PC-9 (cell line): ENCODE data around the gene MESP2. TPM values are rescaled to one million over a fixed set of nuclear protein-coding genes. Genes with fewer than 3 reads are reported as not detected.

Source experiments
- BruUV-seq: library from RNA; stranded (reverse); fragments of 400-500 nt; replicated peaks from 2 replicates; lab custom pipeline; 2021; lab: Mats Ljungman, UMichigan
- CTCF ChIA-PET: fragments of 300-600 bp; sonication (Branson Sonifier 250); formaldehyde crosslinking; loops from one replicate; lab custom pipeline; 2022; ENCODE audit warnings: antibody characterized with exemption; lab: Charles Lee
- POLR2A ChIA-PET: fragments of 300-600 bp; sonication (Branson Sonifier 250); formaldehyde crosslinking; loops from one replicate; lab custom pipeline; 2022; ENCODE audit warnings: antibody characterized with exemption; ENCODE audit not compliant: unreplicated experiment; lab: Charles Lee
- DNase-seq, 2 experiments: peaks; one replicate each; pipeline versions ENCODE4 v3.0.0 to v3.0.0-alpha.2; 2015 to 2022; ENCODE audit warnings: mixed read lengths in 1 of 2
- H2AFZ ChIP-seq: fragments of 200-600 bp; sonication (generic); 2 replicates; pipeline ENCODE4 v1.8.1; 2017; ENCODE audit warnings: antibody characterized with exemption
- H3F3A ChIP-seq: fragments of 200-600 bp; sonication (generic); 2 replicates; pipeline ENCODE4 v1.8.1; 2017; ENCODE audit warnings: antibody characterized with exemption, mild to moderate bottlenecking, low read depth; ENCODE audit not compliant: insufficient read depth
- H3K27ac ChIP-seq: fragments of 200-600 bp; sonication (generic); 2 replicates; pipeline ENCODE4 v1.6.1; 2016; ENCODE audit warnings: mixed run types
- H3K27me3 ChIP-seq: fragments of 200-600 bp; sonication (generic); 2 replicates; pipeline ENCODE4 v1.6.1; 2016; ENCODE audit warnings: low read depth, mixed run types; ENCODE audit not compliant: insufficient read depth
- H3K36me3 ChIP-seq: fragments of 200-600 bp; sonication (generic); 2 replicates; pipeline ENCODE4 v1.6.1; 2016; ENCODE audit warnings: low read depth, mixed run types
- H3K4me1 ChIP-seq: fragments of 200-600 bp; sonication (generic); replicated peaks from 2 replicates; pipeline ENCODE4 v1.6.1; 2016; ENCODE audit warnings: mixed run types; ENCODE audit not compliant: insufficient read depth
- H3K4me2 ChIP-seq: fragments of 200-600 bp; sonication (generic); 2 replicates; pipeline ENCODE4 v1.6.1; 2017; ENCODE audit warnings: mixed run types
- H3K4me3 ChIP-seq: fragments of 200-600 bp; sonication (generic); 2 replicates; pipeline ENCODE4 v1.6.1; 2016; ENCODE audit warnings: mixed run types
- H3K79me2 ChIP-seq: fragments of 200-600 bp; sonication (generic); 2 replicates; pipeline ENCODE4 v1.6.1; 2017; ENCODE audit warnings: low read depth, mixed run types
- H3K9me2 ChIP-seq: fragments of 200-600 bp; sonication (generic); 2 replicates; pipeline ENCODE4 v1.8.1; 2017; ENCODE audit warnings: mild to moderate bottlenecking; ENCODE audit not compliant: insufficient read depth
- H3K9me3 ChIP-seq: fragments of 200-600 bp; sonication (generic); 2 replicates; pipeline ENCODE4 v1.8.1; 2016; ENCODE audit warnings: low read depth; ENCODE audit not compliant: insufficient read depth
- H4K20me1 ChIP-seq: fragments of 200-600 bp; sonication (generic); 2 replicates; pipeline ENCODE4 v1.8.1; 2017; ENCODE audit not compliant: insufficient read depth
- CTCF ChIP-seq: fragments of 200-600 bp; sonication (generic); conservative IDR thresholded peaks from 2 replicates; pipeline ENCODE4 v1.6.1; 2017; ENCODE audit warnings: mixed run types, antibody characterized with exemption, mild to moderate bottlenecking, moderate library complexity
- EZH2 ChIP-seq: fragments of 200-600 bp; sonication (generic); IDR thresholded peaks from 2 replicates; pipeline ENCODE4 v1.8.0; 2017; ENCODE audit warnings: antibody characterized with exemption, low read depth
- intact Hi-C: fragments of 100-400 bp; cut with micrococcal nuclease; formaldehyde crosslinking; loops from one replicate; pipeline ENCODE4 v1.10.0; 2022; ENCODE audit not compliant: unreplicated experiment
- total RNA-seq: library from RNA; stranded (reverse); gene quantifications from 2 replicates; pipeline ENCODE4 v1.2.3, GENCODE V29; 2021

The MESP2 gene
- total RNA-seq, 1 experiment from 2014 or later, result 1.3 TPM

- H3K9me3 ChIP-seq, result no peaks in the 10 kb centered on the region
- no peaks in the 10 kb centered on the region for H3K27me3 ChIP-seq
- CTCF ChIA-PET, result no interaction called here
- no peak overlapping the region for H2AFZ ChIP-seq
- peaks cover 15% of the 10 kb centered on the region; the same call in 1 of the 2 replicates for H3F3A ChIP-seq
- no peak for DNase-seq
- peaks cover 28% of the 10 kb centered on the region for H3K36me3 ChIP-seq
- TF ChIP-seq EZH2, result no peak
- TF ChIP-seq CTCF, result no peak
- intact Hi-C loops, result no loop called here
- 0 out of 2 replicates have a peak, but pooled peaks cover 5% of the 10 kb centered on the region for H4K20me1 ChIP-seq
- peaks cover 4% of the 10 kb centered on the region; the same call in 1 of the 2 replicates for H3K4me1 ChIP-seq
- H3K4me2 ChIP-seq, result no peak overlapping the region
- no peak overlapping the region for H3K27ac ChIP-seq
- POLR2A ChIA-PET, result interaction anchor here (0.6 to 0.7 kb wide), 2 partner anchors 33 to 195 kb away, joined by 3 to 6 read pairs; no protein-coding TSS in a partner anchor
- peaks cover 21% of the 10 kb centered on the region for H3K79me2 ChIP-seq
- BruUV-seq, result no TSS peak
- H3K4me3 ChIP-seq, result no peak overlapping the region
- H3K9me2 ChIP-seq, result no peaks in the 10 kb centered on the region
Observed at GRCh38 chr15:89802986-89803824, 27.1 kb downstream of the MESP2 start.

GRCh38 chr15:89803941-89804800 lies 28.0 kb downstream of the MESP2 start:
- intact Hi-C loops, result no loop called here
- H3K4me2 ChIP-seq, result no peak overlapping the region
- H3K4me1 ChIP-seq, result peaks cover 7% of the 10 kb centered on the region; the same call in 1 of the 2 replicates
- H3K36me3 ChIP-seq, result peaks cover 27% of the 10 kb centered on the region
- H3F3A ChIP-seq, result peaks cover 10% of the 10 kb centered on the region; the same call in 1 of the 2 replicates
- no peak for TF ChIP-seq CTCF
- no peak for TF ChIP-seq EZH2
- POLR2A ChIA-PET, result interaction anchor here (0.6 kb wide), 1 partner anchor 44 kb away, joined by 6 read pairs; no protein-coding TSS in a partner anchor
- DNase-seq, result no peak
- H3K27me3 ChIP-seq, result no peaks in the 10 kb centered on the region
- CTCF ChIA-PET, result no interaction called here
- no peaks in the 10 kb centered on the region for H3K9me3 ChIP-seq
- no peak overlapping the region for H3K27ac ChIP-seq
- H3K4me3 ChIP-seq, result no peak overlapping the region
- H3K9me2 ChIP-seq, result no peaks in the 10 kb centered on the region
- H3K79me2 ChIP-seq, result peaks cover 31% of the 10 kb centered on the region
- no peak overlapping the region for H2AFZ ChIP-seq
- peaks cover 14% of the 10 kb centered on the region; the same call in 1 of the 2 replicates for H4K20me1 ChIP-seq
- TSS peak; percentile 3 for BruUV-seq
